Astrocyte of the cerebellum (primary cell): ENCODE results near the gene ARSJ.

ENCODE experiments used
- DNase-seq: peaks from one replicate; pipeline ENCODE4 v3.0.0-alpha.2; 2011; ENCODE audit warnings: low read depth
- H3K4me3 ChIP-seq: 2 replicates; pipeline ENCODE4 v1.5.1; 2011; ENCODE audit warnings: mild to moderate bottlenecking, low read depth, low read length, moderate library complexity
- CTCF ChIP-seq: IDR thresholded peaks from 2 replicates; pipeline ENCODE4 v1.5.1; 2012; ENCODE audit warnings: low read length, low read depth, moderate library complexity, mild to moderate bottlenecking; ENCODE audit errors: missing control alignments
- in situ Hi-C: cut with HindIII; loops from 2 replicates; pipeline ENCODE4 v1.10.0; 2017; ENCODE audit warnings: low sequenced_read_pairs

Gene ARSJ

GRCh38 chr4:113998531-113998930 is 19.1 kb upstream of the ARSJ start:
- TF ChIP-seq CTCF: no peak
- no peak for DNase-seq
- in situ Hi-C loops: no loop called here

GRCh38 chr4:113998079-113998478 is 18.6 kb upstream of the ARSJ start:
- in situ Hi-C loops: no loop called here
- TF ChIP-seq CTCF: no peak
- no peak for DNase-seq
- H3K4me3 ChIP-seq: no peak overlapping the region

More at GRCh38 chr4:113998531-113998930, 19.1 kb upstream of the ARSJ start:
- H3K4me3 ChIP-seq: no peak overlapping the region

- TF ChIP-seq CTCF: no peak
- no peak for DNase-seq
- in situ Hi-C loops: no loop called here
Measured at GRCh38 chr4:113997206-113997605, 17.8 kb upstream of the ARSJ start.

GRCh38 chr4:113996599-113997177 is 17.2 kb upstream of the ARSJ start:
- no peak for DNase-seq
- no peak for TF ChIP-seq CTCF
- in situ Hi-C loops: no loop called here
- no peak overlapping the region for H3K4me3 ChIP-seq

More at GRCh38 chr4:113997206-113997605, 17.8 kb upstream of the ARSJ start:
- H3K4me3 ChIP-seq: no peak overlapping the region

- DNase-seq: no peak
- in situ Hi-C loops: no loop called here
- no peak for TF ChIP-seq CTCF
- no peak overlapping the region for H3K4me3 ChIP-seq
Measured at GRCh38 chr4:113993887-113994286, 14.4 kb upstream of the ARSJ start.

- no peak for TF ChIP-seq CTCF
- H3K4me3 ChIP-seq: no peak overlapping the region
- no peak for DNase-seq
- in situ Hi-C loops: no loop called here
Measured at GRCh38 chr4:113990886-113991285, 11.4 kb upstream of the ARSJ start.
